Kidney (tissue), 14 donors: ENCODE results near the gene MRPL1. TPM values are rescaled to one million over a fixed set of nuclear protein-coding genes. Genes with fewer than 3 reads are reported as not detected.

Experiments
- DNase-seq, 5 donors: peaks; one replicate each; pipeline ENCODE4 v3.0.0-alpha.2; 2013 to 2020
- FAIRE-seq: peaks from 2 replicates; lab custom pipeline; 2012; peaks lifted over from hg19 to GRCh38; lab: Jason Lieb, UNC
- H3K27ac ChIP-seq, 2 donors: one replicate each; pipeline ENCODE4 v1.7.0; 2013; ENCODE audit warnings: low read depth in 2 of 2, low read length in 2 of 2, inconsistent platforms in 1 of 2
- H3K27me3 ChIP-seq: one replicate; pipeline ENCODE4 v1.7.1; 2013; ENCODE audit warnings: low read length, inconsistent platforms; ENCODE audit not compliant: control insufficient read depth, insufficient read depth
- H3K36me3 ChIP-seq, 3 donors: one replicate each; pipeline versions ENCODE4 v1.7.0 to v1.7.1; 2013; ENCODE audit warnings: low read length in 3 of 3, control low read depth in 1 of 3, inconsistent platforms in 1 of 3; ENCODE audit not compliant: insufficient read depth in 3 of 3, control insufficient read depth in 2 of 3
- H3K4me1 ChIP-seq, 3 donors: one replicate each; pipeline versions ENCODE4 v1.7.0 to v1.7.1; 2013; ENCODE audit warnings: low read length in 3 of 3, inconsistent platforms in 1 of 3, low read depth in 1 of 3; ENCODE audit not compliant: control insufficient read depth in 2 of 3, insufficient read depth in 2 of 3
- H3K4me3 ChIP-seq, 3 donors: one replicate each; pipeline versions ENCODE4 v1.7.0 to v1.8.1; 2013; ENCODE audit warnings: low read length in 3 of 3, control low read depth in 1 of 3, inconsistent platforms in 1 of 3
- H3K9ac ChIP-seq, 3 donors: one replicate each; pipeline versions ENCODE4 v1.7.0 to v1.7.1; 2013; ENCODE audit warnings: low read length in 3 of 3, control low read depth in 1 of 3, inconsistent platforms in 1 of 3
- H3K9me3 ChIP-seq, 3 donors: one replicate each; pipeline versions ENCODE4 v1.7.0 to v1.7.1; 2013; ENCODE audit warnings: low read length in 3 of 3, control low read depth in 1 of 3, inconsistent platforms in 1 of 3; ENCODE audit not compliant: control insufficient read depth in 2 of 3, insufficient read depth in 1 of 3
- CTCF ChIP-seq: IDR thresholded peaks from 3 replicates; pipeline ENCODE4 v1.5.1; 2012; ENCODE audit warnings: mild to moderate bottlenecking, moderate library complexity, borderline replicate concordance; ENCODE audit not compliant: insufficient read depth; ENCODE audit errors: extremely low read depth
- intact Hi-C: fragments of 100-400 bp; cut with DNase I; formaldehyde crosslinking; loops from one replicate; pipeline ENCODE4 v1.11.1; 2022
- polyA plus RNA-seq: library from polyadenylated mRNA; stranded (reverse); fragments of 350-450 nt; fragmentation: Illumina TruSeq; extraction: RNeasy Lipid Tissue Mini Kit (QIAGEN cat#74804); gene quantifications from one replicate; pipeline ENCODE4 v1.2.3, GENCODE V29; 2014; ENCODE audit warnings: low read depth, low replicate concordance; ENCODE audit not compliant: insufficient read depth
- total RNA-seq: library from RNA; stranded (reverse); fragmentation: NEBNext Ultra II Directional; extraction: Animal tissue kit (Norgen Biotek cat#: 25700); gene quantifications from one replicate; pipeline ENCODE4 v1.2.1, GENCODE V29; 2021
- donor health status: control.
- donor health status: control.
- donor health status: control.
- donor health status: control.
- donor health status: control.
- donor health status: DM: yes; HTN: yes; CAD: no.
- donor health status: Normal renal cell carcinoma (clear cell type).

Gene MRPL1
- total and polyA plus RNA-seq, 2 donors from 2014 or later, result 29.8 to 61.0 TPM

GRCh38 chr4:77880784-77881183 is 18.2 kb downstream of the MRPL1 start:
- Histone ChIP-seq H3K9ac (no peak overlapping the region), H3K27ac (no peak overlapping the region), H3K4me3 (no peak overlapping the region), H3K27me3 (no peaks in the 10 kb centered on the region), H3K9me3 (no peaks in the 10 kb centered on the region), H3K4me1 (peaks cover 0 to 2% (median 0%) of the 10 kb centered on the region in 3 donors), H3K36me3 (peaks cover 0 to 4% (median 2%) of the 10 kb centered on the region in 3 donors)
- DNase-seq (no peak), FAIRE-seq (no peak)
- intact Hi-C loops, result no loop called here
- no peak for TF ChIP-seq CTCF

- Histone ChIP-seq H3K4me1 (peaks cover 0 to 2% (median 0%) of the 10 kb centered on the region in 3 donors), H3K27ac (no peak overlapping the region), H3K36me3 (peaks cover 0 to 6% (median 4%) of the 10 kb centered on the region in 3 donors), H3K9ac (no peak overlapping the region), H3K4me3 (no peak overlapping the region), H3K9me3 (no peaks in the 10 kb centered on the region), H3K27me3 (no peaks in the 10 kb centered on the region)
- DNase-seq (no peak), FAIRE-seq (no peak)
- intact Hi-C loops, result no loop called here
- TF ChIP-seq CTCF, result no peak
Measured at GRCh38 chr4:77881460-77882295, 19.0 kb downstream of the MRPL1 start.

- no peaks in the 10 kb centered on the region for H3K9me3 ChIP-seq
- H3K4me1 ChIP-seq, result no peaks in the 10 kb centered on the region
- FAIRE-seq (no peak), DNase-seq (no peak)
- H3K9ac ChIP-seq, result no peak overlapping the region
- no peaks in the 10 kb centered on the region for H3K27me3 ChIP-seq
- no peak overlapping the region for H3K4me3 ChIP-seq
- intact Hi-C loops, result no loop called here
- no peak overlapping the region for H3K27ac ChIP-seq
- peaks cover 0 to 9% (median 4%) of the 10 kb centered on the region in 3 donors for H3K36me3 ChIP-seq
- TF ChIP-seq CTCF, result no peak
Measured at GRCh38 chr4:77893451-77893850, 30.8 kb downstream of the MRPL1 start.
